HG02970 (cell line): Measurements from ENCODE around the gene ZDHHC20.
A peak's percentile ranks its signal among the peaks of the same experiment; 100 is the strongest.

ENCODE experiments used
- ATAC-seq: cut with Tn5 transposase; IDR thresholded peaks from one replicate; pipeline ENCODE4 v1.9.1; 2021; ENCODE audit warnings: mild to moderate bottlenecking, moderate library complexity, moderate number of reproducible peaks; ENCODE audit not compliant: unreplicated experiment, low FRiP score

The ZDHHC20 gene, protein sequence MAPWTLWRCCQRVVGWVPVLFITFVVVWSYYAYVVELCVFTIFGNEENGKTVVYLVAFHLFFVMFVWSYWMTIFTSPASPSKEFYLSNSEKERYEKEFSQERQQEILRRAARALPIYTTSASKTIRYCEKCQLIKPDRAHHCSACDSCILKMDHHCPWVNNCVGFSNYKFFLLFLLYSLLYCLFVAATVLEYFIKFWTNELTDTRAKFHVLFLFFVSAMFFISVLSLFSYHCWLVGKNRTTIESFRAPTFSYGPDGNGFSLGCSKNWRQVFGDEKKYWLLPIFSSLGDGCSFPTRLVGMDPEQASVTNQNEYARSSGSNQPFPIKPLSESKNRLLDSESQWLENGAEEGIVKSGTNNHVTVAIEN

GRCh38 chr13:21458813-21459701 is at the start of gene ZDHHC20:
Gene ZDHHC20, minus strand, starts transcription at chr13:21459303. Its CDS starts 132 bp downstream, at chr13:21459171.
- ATAC-seq, result peak; percentile 90

DNA sequence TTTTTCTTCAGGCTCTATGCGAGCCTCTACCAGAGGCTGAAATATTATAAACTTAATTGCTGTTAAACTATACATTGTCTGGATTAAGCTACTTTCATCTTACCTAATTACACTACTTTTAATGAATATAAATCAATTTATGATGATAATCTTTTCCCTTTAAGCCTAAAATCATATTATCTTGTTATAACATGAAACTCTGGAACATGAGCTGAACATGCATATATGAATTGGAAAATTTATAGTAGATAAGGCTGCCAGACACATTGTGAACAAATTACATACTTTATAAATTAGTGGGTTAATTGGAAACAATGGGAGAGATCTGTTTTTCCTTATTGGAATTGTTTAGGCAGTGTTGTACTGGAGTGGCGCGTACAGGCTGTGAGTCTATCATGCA is 45.3 kb upstream of the ZDHHC20 start:
- no peak for ATAC-seq

- no peak for ATAC-seq
These were observed 42.6 kb upstream of the ZDHHC20 start for GRCh38 chr13:21501686-21502085.

DNA sequence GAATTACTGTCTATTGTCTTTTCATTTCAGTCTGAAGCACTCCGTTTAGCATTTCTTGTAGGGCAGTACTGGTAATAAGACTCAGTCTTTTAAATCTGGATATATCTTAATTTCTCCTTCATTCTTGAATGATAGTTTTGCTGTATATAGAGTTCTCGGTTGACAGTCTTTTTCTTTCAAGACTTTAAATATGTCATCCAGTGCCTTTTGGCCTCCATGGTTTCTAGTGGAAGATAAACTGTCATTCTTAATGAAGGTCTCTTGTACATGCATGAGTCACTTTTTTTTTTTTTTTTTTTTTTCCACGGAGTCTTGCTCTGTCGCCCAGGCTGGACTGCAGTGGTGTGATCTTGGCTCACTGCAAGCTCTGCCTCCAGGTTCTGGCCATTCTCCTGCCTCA is 27.2 kb upstream of the ZDHHC20 start:
- ATAC-seq, result no peak

- no peak for ATAC-seq
These were observed 24.6 kb upstream of the ZDHHC20 start for GRCh38 chr13:21483748-21484147.

GRCh38 chr13:21481359-21481758 is 22.3 kb upstream of the ZDHHC20 start:
- ATAC-seq, result no peak

DNA sequence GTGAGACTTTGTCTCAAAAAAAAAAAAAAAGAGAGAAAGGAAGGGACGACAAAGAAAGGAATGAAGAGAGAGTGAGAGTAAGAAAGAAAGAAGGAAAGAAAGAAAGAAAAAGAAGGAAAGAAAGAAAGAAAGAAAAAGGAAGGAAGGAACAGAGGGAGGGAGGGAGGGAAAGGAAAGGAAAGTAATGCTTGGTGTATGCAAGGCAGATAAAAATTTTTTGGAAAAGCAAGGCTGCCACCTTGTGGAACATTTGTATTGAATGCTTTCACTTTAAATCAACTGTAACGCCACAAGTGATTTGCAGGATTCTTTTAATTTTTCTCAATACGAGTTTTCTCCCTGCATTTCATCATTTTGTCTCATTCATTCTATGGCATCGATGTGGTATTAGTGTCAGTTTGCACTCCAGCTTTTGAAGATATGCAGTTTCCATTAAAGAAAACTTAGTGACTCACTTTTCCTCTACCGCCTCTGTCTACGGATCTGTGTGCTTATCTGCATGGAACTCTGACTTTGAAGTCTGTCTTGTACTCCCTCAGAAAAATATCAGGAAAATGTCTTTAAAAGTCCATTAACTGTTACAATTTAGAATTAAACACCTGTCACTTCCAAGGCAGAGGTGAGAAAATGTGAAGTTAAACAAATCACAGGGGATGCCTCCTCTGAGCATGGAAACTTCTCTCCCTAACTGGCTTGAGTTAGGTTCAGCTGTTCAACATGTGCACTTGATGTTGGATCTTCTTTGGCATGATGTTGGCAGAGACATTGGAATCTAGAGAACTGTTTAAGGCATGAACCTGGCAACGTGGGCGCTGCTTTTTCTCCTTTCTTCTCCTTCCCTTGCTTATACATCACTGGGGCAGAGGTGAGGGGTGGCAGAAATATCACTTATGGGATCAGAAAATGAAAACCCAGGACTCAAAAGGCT is 20.0 kb upstream of the ZDHHC20 start:
- ATAC-seq, result no peak

DNA sequence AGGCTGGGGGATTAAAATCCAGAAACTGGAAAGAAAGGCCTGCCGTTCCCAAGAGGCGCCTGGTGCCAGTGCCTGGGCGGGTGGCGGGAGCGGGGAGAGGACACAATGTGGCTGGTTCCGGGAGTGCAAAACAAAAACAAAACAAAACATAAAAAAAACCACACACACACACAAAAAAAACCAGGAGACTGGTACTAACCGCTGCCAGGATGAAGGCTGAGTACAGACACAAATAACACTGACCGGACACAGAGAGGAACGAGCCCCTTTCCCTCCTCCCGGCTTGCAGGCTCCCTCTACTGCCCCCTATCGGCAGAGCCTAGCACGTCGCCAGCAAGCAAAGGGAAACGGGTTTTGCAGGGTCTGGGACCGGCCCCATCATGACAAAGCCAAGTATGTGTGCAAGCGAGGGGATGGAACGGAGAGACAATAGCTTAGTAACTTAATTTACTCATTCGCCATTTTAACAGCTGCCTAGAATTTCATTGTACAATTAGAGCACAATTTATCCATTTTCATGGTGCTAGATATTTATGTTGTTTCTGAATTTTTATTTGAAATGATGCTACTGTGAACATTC is 17.9 kb upstream of the ZDHHC20 start:
- ATAC-seq, result no peak

- ATAC-seq, result no peak
These were observed 16.0 kb upstream of the ZDHHC20 start for GRCh38 chr13:21475115-21475514.

DNA sequence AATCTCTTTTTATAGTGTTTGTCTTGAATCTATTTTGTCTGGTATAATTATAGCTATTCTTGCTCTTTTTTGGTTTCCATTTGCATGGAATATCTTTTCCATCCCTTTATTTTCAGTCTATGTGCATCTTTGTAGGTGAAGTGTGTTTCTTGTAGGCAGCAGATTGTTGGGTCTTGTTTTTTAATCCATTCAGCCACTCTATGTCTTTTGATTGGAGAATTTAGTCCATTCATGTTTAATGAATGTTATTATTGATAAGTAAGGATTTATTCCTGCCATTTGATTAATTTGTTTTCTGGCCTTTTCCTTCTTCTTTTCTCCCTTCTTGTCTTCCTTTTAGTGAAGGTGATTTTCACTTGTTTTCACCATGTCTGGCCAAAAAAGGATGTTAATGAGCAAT is 11.7 kb upstream of the ZDHHC20 start:
- ATAC-seq, result no peak

DNA sequence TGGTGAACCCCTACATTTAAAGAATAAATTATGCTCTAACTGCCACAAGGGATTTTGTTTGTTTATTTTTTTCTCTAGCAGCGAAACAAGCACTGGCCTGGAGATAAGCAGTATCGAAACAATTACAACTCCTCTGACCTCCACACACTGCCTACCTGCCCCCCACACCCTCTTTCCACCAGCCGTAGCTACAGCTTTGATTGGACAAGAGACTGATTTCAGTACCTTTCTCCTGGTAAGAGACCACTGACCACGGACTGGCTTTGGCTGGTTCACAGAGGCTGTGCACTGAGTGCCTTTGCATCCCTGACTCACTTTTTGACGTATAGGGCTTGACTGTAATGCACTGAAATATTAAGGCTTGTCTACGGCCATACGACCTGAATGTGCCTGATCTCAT is 7.4 kb upstream of the ZDHHC20 start:
- ATAC-seq, result no peak

GRCh38 chr13:21465710-21466160 is 6.6 kb upstream of the ZDHHC20 start:
- ATAC-seq, result no peak

GRCh38 chr13:21463424-21463823 is 4.3 kb upstream of the ZDHHC20 start:
- no peak for ATAC-seq

GRCh38 chr13:21461131-21461530 is 2.0 kb upstream of the ZDHHC20 start:
- ATAC-seq, result no peak

DNA sequence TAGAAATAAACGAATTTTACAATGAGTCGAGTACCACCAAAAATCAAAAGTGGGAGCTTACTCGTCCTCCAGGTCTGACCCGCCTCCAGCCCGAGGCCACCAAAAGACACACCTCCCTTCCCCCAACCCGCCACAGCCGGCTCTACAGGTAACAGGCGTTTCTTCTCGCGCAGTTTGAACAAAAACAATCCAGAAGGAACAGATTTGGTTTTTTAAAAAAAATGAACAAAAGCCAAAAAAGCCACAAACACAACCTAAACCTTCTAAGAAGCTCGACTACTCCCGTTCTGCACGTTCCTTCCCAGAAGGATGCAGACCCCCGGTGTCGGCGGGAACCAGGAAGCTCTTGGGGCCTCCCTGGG is 671 bp downstream of the ZDHHC20 start:
- ATAC-seq, result no peak

DNA sequence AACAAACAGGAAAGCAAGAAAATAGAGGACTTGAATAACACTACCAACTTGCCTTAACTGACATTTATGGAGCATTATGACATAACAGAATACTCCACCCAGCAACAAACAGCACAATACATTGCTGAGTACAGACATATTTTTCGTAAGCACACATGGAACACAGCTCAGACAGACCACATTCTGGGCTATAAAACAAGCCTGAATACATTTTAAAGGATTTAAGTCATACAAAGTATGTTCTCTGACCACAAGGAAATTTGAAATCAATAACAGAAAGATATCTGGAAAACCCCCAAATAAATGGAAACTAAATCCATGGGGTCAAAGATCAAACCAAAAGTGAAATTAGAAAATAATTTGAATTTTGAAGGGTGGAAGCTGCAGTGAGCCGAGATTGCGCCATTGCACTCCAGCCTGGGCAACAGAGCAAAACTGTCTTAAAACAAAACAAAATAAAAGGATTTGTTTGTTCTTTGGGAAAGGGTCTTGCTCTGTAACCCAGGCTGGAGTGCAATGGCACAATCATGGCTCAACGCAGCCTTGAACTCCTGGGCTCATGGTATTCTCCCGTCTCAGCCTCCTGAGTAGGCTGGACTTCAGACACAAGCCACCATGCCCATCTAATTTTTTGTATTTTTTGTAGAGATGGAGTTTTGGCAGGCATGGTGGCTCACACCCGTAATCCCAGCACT is 5.6 kb downstream of the ZDHHC20 start:
- no peak for ATAC-seq

- ATAC-seq, result no peak
These were observed 8.2 kb downstream of the ZDHHC20 start for GRCh38 chr13:21450936-21451335.

DNA sequence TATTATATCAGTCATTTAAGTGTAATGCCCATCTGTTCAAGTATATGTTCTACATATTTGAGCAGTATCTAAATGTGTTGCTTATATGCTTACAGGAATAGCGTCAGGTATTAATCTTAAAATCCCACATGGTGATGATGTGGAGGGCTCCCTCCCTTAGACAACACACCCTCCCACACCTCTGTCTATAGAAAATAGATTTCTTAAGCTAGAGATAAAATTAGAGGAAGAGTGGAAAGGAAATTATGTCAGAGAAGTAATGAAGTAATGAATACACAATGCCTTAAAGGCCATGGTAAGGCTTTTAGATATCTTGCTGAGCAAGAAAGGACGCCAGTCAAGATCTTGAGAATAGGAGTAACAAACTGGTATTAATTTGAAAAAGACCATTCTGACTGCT is 12.4 kb downstream of the ZDHHC20 start:
- ATAC-seq, result no peak

DNA sequence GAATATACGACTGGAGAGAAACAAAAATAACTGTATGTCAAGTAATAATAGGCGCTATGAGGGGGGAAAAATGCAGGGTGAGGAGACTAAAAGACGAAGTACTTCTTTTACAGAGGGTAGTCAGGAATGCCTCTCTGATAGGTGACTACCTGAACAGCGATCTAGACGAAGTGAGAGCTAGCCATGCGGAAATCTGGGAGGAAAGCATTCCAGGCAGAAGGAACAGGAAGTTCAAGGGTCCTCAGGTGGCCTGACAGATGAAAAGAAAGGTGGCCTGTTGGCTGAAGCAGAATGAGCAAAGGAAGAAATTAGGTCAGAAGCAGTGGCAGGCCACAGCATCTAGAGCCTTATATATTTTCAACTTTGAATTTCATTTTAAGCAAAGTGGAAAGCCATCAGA is 13.3 kb downstream of the ZDHHC20 start:
- ATAC-seq, result no peak

GRCh38 chr13:21443171-21443570 is 15.9 kb downstream of the ZDHHC20 start:
- no peak for ATAC-seq
